ENCODE results near the gene RFTN2.

- TF ChIP-seq EZH2 (optimal IDR thresholded peaks at IDR 0.05; ENCODE audit: low read depth, low read length) = no peak
- no peak for TF ChIP-seq EZH2phosphoT487 (IDR thresholded peaks at IDR 0.05; ENCODE audit: low read length)
These were observed 48.3 kb downstream of the RFTN2 start for GRCh38 chr2:197626965-197627625.
